H1 (cell line): ENCODE results near the gene CLEC19A.

Experiments used
- CBX5 ChIP-seq: fragments of 300-800, 300-1000 bp; sonication (generic); IDR thresholded peaks from 2 replicates; pipeline ENCODE4 v1.7.1; 2016; ENCODE audit warnings: antibody characterized with exemption, low read length, low read depth
- CTCF ChIP-seq, 3 experiments: IDR thresholded peaks; 1 replicate in 2 of 3; 2 replicates in 1 of 3; pipeline versions ENCODE4 v1.5.1 to v1.6.1; 2011; ENCODE audit warnings: low read length in 3 of 3, mild to moderate bottlenecking in 3 of 3, inconsistent platforms in 2 of 3, low read depth in 1 of 3, moderate library complexity in 1 of 3; ENCODE audit not compliant: insufficient read depth in 1 of 3; ENCODE audit errors: control extremely low read depth in 1 of 3
- E2F6 ChIP-seq: IDR thresholded peaks from 2 replicates; pipeline ENCODE4 v1.6.1; 2012; ENCODE audit warnings: inconsistent platforms
- EZH2 ChIP-seq: fragments of 200-600 bp; sonication (generic); IDR thresholded peaks from 2 replicates; pipeline ENCODE4 v1.7.1; 2012; ENCODE audit warnings: low read depth, mild to moderate bottlenecking, moderate library complexity, low read length, inconsistent platforms; ENCODE audit not compliant: severe bottlenecking
- MAX ChIP-seq: IDR thresholded peaks from 2 replicates; pipeline ENCODE4 v1.6.1; 2012; ENCODE audit warnings: inconsistent platforms
- POLR2A ChIP-seq, 2 experiments: IDR thresholded peaks; 1 replicate in 1 of 2; 2 replicates in 1 of 2; pipeline ENCODE4 v1.6.1; 2011; ENCODE audit warnings: low read depth in 2 of 2, low read length in 2 of 2, mild to moderate bottlenecking in 2 of 2; ENCODE audit errors: control extremely low read depth in 1 of 2
- POLR2AphosphoS5 ChIP-seq: IDR thresholded peaks from 2 replicates; pipeline ENCODE4 v1.6.1; 2011; ENCODE audit warnings: low read depth, low read length
- POU5F1 ChIP-seq: IDR thresholded peaks from 2 replicates; pipeline ENCODE4 v1.6.1; 2011; ENCODE audit warnings: low read depth, mild to moderate bottlenecking, low read length, moderate library complexity
- RBBP5 ChIP-seq: IDR thresholded peaks from 2 replicates; pipeline ENCODE4 v1.7.1; 2012; ENCODE audit warnings: low read depth, mild to moderate bottlenecking, inconsistent platforms, low read length, moderate library complexity, borderline replicate concordance
- SP1 ChIP-seq: IDR thresholded peaks from 2 replicates; pipeline ENCODE4 v1.6.1; 2011; ENCODE audit warnings: low read depth, low read length
- TAF7 ChIP-seq: optimal IDR thresholded peaks from 2 replicates; pipeline ENCODE3; 2011; ENCODE audit warnings: low read depth, mild to moderate bottlenecking, inconsistent platforms, low read length, moderate library complexity, borderline replicate concordance
- TEAD4 ChIP-seq: IDR thresholded peaks from 2 replicates; pipeline ENCODE4 v1.6.1; 2012; ENCODE audit warnings: low read depth, low read length, inconsistent platforms, mixed read lengths

- TF ChIP-seq EZH2 (no peak), TEAD4 (no peak), POLR2A (IDR thresholded peaks at IDR 0.05; ENCODE audit: control extremely low read depth in 1 of 2, low read depth in 2 of 2, low read length in 2 of 2) (no peak), POLR2AphosphoS5 (no peak), CTCF (IDR thresholded peaks at IDR 0.05; ENCODE audit: control extremely low read depth in 1 of 3, insufficient read depth in 1 of 3, low read depth in 1 of 3, low read length in 3 of 3) (no peak), TAF7 (no peak), MAX (no peak), CBX5 (no peak), RBBP5 (no peak), POU5F1 (no peak), SP1 (no peak), E2F6 (no peak)
These were observed 43.3 kb upstream of the CLEC19A start for GRCh38 chr16:19242186-19242585.
